Measurements from ENCODE around the gene MCAT.

DNA sequence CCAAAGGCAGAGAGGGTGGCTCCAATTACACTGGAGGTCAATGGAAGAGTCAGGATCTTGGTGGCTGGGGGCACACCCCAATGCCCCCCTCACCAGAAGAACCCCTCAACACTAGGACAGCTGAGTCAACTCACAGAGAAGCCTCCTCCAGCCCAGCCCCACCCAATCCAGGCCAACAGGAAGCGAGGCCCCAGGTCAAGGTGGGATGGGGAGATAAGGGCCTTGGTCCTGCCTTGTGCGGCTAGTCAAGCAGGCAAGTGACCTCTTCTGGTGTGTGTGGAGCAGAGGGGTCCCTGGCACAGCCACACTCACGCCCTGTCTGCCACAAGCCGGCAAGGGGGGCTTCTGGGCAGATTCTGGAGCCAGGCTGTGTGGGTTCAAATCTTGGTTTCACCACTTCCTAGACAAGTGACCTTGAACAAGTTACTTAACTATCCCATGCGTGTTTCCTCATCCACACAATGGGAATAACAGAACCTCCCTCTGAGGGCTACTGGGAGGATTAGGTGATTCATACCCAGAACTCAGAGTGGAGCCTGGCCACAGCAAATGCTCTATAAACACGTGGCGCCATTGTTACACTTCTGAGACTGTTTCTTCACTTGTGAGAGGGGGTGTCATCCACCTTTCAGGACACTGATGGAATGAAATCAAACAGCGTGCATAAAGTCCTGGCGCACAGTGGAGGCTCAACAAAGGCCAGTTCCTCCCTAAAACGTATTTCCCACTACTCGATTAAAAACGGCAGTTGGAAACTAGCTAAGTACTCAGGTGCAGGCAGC lies 40.5 kb upstream of the MCAT start:
- TF ChIP-seq, protein P1, sequence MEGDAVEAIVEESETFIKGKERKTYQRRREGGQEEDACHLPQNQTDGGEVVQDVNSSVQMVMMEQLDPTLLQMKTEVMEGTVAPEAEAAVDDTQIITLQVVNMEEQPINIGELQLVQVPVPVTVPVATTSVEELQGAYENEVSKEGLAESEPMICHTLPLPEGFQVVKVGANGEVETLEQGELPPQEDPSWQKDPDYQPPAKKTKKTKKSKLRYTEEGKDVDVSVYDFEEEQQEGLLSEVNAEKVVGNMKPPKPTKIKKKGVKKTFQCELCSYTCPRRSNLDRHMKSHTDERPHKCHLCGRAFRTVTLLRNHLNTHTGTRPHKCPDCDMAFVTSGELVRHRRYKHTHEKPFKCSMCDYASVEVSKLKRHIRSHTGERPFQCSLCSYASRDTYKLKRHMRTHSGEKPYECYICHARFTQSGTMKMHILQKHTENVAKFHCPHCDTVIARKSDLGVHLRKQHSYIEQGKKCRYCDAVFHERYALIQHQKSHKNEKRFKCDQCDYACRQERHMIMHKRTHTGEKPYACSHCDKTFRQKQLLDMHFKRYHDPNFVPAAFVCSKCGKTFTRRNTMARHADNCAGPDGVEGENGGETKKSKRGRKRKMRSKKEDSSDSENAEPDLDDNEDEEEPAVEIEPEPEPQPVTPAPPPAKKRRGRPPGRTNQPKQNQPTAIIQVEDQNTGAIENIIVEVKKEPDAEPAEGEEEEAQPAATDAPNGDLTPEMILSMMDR (IDR thresholded peaks at IDR 0.05), result no peak
- no peak for TF ChIP-seq EP300 (IDR thresholded peaks at IDR 0.05)

Data from tibial nerve (tissue), 4 donors.